Measurements from ENCODE around the gene RHOJ.
A peak's percentile ranks its signal among the peaks of the same experiment; 100 is the strongest.
"Not testable (repeated sequence)": the region's sequence is repeated elsewhere in the genome, so short reads cannot be mapped to it uniquely, and the experiment has no call there.

RHOJ gene

GRCh38 chr14:63275611-63276010, 71.4 kb downstream of the RHOJ start:
- WGBS (ENCODE audit: insufficient coverage): 92% methylated on average over 3 of the region's 3 CpGs

GRCh38 chr14:63276016-63276415, 71.8 kb downstream of the RHOJ start:
- ChIA-PET CTCF (interaction anchor here (0.8 to 3.8 kb wide), 4 partner anchors 9 to 1110 kb away, joined by 4 to 28 read pairs (median 13); no protein-coding TSS in a partner anchor), POLR2A (no interaction called here)

More at GRCh38 chr14:63275611-63276010, 71.4 kb downstream of the RHOJ start:
- Histone ChIP-seq H3K27ac (ENCODE audit: insufficient read depth in 1 of 2, low read depth in 1 of 2, low read length in 2 of 2, poor library complexity in 1 of 2, severe bottlenecking in 2 of 2) (no peak overlapping the region), H3K4me3 (ENCODE audit: control insufficient read depth in 1 of 7, extremely low read depth in 1 of 7, insufficient read depth in 4 of 7, low read depth in 2 of 7, low read length in 6 of 7) (no peak overlapping the region), H3K27me3 (replicated peaks in 2 of 5; ENCODE audit: control insufficient read depth in 4 of 5, insufficient read depth in 5 of 5, low read length in 4 of 5) (no peaks in the 10 kb centered on the region), H3K36me3 (ENCODE audit: control insufficient read depth in 4 of 4, insufficient read depth in 4 of 4, low read length in 3 of 4) (no peaks in the 10 kb centered on the region), H3K4me1 (ENCODE audit: control extremely low read depth in 1 of 4, control insufficient read depth in 4 of 4, insufficient read depth in 4 of 4, low read length in 3 of 4) (no peaks in the 10 kb centered on the region), H3K9me3 (ENCODE audit: control extremely low read depth in 1 of 5, control insufficient read depth in 4 of 5, insufficient read depth in 2 of 5, low read depth in 1 of 5, low read length in 4 of 5) (no peaks in the 10 kb centered on the region)
- no peak for DNase-seq
- CTCF ChIA-PET: interaction anchor here (0.8 to 3.8 kb wide), 4 partner anchors 9 to 1109 kb away, joined by 4 to 28 read pairs (median 13); no protein-coding TSS in a partner anchor
- POLR2A ChIA-PET: no interaction called here

GRCh38 chr14:63276492-63277342, 72.5 kb downstream of the RHOJ start:
- WGBS (ENCODE audit: insufficient coverage): 53% methylated on average over 3 of the region's 5 CpGs
- no peaks in the 10 kb centered on the region for H3K4me1 ChIP-seq (ENCODE audit: control extremely low read depth in 1 of 4, control insufficient read depth in 4 of 4, insufficient read depth in 4 of 4, low read length in 3 of 4)
- H3K27me3 ChIP-seq (replicated peaks in 2 of 5; ENCODE audit: control insufficient read depth in 4 of 5, insufficient read depth in 5 of 5, low read length in 4 of 5): peaks cover 0 to 2% (median 0%) of the 10 kb centered on the region in 5 experiments
- ChIA-PET POLR2A (no interaction called here), CTCF (interaction anchor here (1.0 to 3.8 kb wide), 8 partner anchors 10 to 1113 kb away, joined by 3 to 28 read pairs (median 4); no protein-coding TSS in a partner anchor)
- no peak overlapping the region for H3K4me3 ChIP-seq (ENCODE audit: control insufficient read depth in 1 of 7, extremely low read depth in 1 of 7, insufficient read depth in 4 of 7, low read depth in 2 of 7, low read length in 6 of 7)
- no peaks in the 10 kb centered on the region for H3K36me3 ChIP-seq (ENCODE audit: control insufficient read depth in 4 of 4, insufficient read depth in 4 of 4, low read length in 3 of 4)
- no peaks in the 10 kb centered on the region for H3K9me3 ChIP-seq (ENCODE audit: control extremely low read depth in 1 of 5, control insufficient read depth in 4 of 5, insufficient read depth in 2 of 5, low read depth in 1 of 5, low read length in 4 of 5)
- peak; percentile 14 to 51 (median 51) for DNase-seq
- H3K27ac ChIP-seq (ENCODE audit: insufficient read depth in 1 of 2, low read depth in 1 of 2, low read length in 2 of 2, poor library complexity in 1 of 2, severe bottlenecking in 2 of 2): no peak overlapping the region

More at GRCh38 chr14:63276016-63276415, 71.8 kb downstream of the RHOJ start:
- Histone ChIP-seq H3K36me3 (ENCODE audit: control insufficient read depth in 4 of 4, insufficient read depth in 4 of 4, low read length in 3 of 4) (no peaks in the 10 kb centered on the region), H3K4me1 (ENCODE audit: control extremely low read depth in 1 of 4, control insufficient read depth in 4 of 4, insufficient read depth in 4 of 4, low read length in 3 of 4) (no peaks in the 10 kb centered on the region), H3K27ac (ENCODE audit: insufficient read depth in 1 of 2, low read depth in 1 of 2, low read length in 2 of 2, poor library complexity in 1 of 2, severe bottlenecking in 2 of 2) (no peak overlapping the region), H3K9me3 (ENCODE audit: control extremely low read depth in 1 of 5, control insufficient read depth in 4 of 5, insufficient read depth in 2 of 5, low read depth in 1 of 5, low read length in 4 of 5) (no peaks in the 10 kb centered on the region), H3K27me3 (replicated peaks in 2 of 5; ENCODE audit: control insufficient read depth in 4 of 5, insufficient read depth in 5 of 5, low read length in 4 of 5) (peaks cover 0 to 2% (median 0%) of the 10 kb centered on the region in 5 experiments), H3K4me3 (ENCODE audit: control insufficient read depth in 1 of 7, extremely low read depth in 1 of 7, insufficient read depth in 4 of 7, low read depth in 2 of 7, low read length in 6 of 7) (no peak overlapping the region)
- WGBS (ENCODE audit: insufficient coverage): 94% methylated on average over 4 of the region's 4 CpGs
- no peak for DNase-seq

- POLR2A ChIA-PET: no interaction called here
Observed at GRCh38 chr14:63277591-63278183, 73.4 kb downstream of the RHOJ start.

GRCh38 chr14:63279933-63280332, 75.7 kb downstream of the RHOJ start:
- H3K27ac ChIP-seq (ENCODE audit: insufficient read depth in 1 of 2, low read depth in 1 of 2, low read length in 2 of 2, poor library complexity in 1 of 2, severe bottlenecking in 2 of 2); H3K9me3 ChIP-seq (ENCODE audit: control extremely low read depth in 1 of 5, control insufficient read depth in 4 of 5, insufficient read depth in 2 of 5, low read depth in 1 of 5, low read length in 4 of 5); DNase-seq; POLR2A ChIA-PET; H3K4me1 ChIP-seq (ENCODE audit: control extremely low read depth in 1 of 4, control insufficient read depth in 4 of 4, insufficient read depth in 4 of 4, low read length in 3 of 4); H3K36me3 ChIP-seq (ENCODE audit: control insufficient read depth in 4 of 4, insufficient read depth in 4 of 4, low read length in 3 of 4); H3K4me3 ChIP-seq (ENCODE audit: control insufficient read depth in 1 of 7, extremely low read depth in 1 of 7, insufficient read depth in 4 of 7, low read depth in 2 of 7, low read length in 6 of 7): not testable (repeated sequence)
- CTCF ChIA-PET: interaction anchor here (1.8 kb wide), 1 partner anchor 1101 kb away, joined by 5 read pairs; no protein-coding TSS in a partner anchor
- WGBS (ENCODE audit: insufficient coverage): 100% methylated on average over 2 of the region's 4 CpGs
- H3K27me3 ChIP-seq (replicated peaks in 2 of 5; ENCODE audit: control insufficient read depth in 4 of 5, insufficient read depth in 5 of 5, low read length in 4 of 5): peaks cover 0 to 14% (median 4%) of the 10 kb centered on the region in 5 experiments

More at GRCh38 chr14:63277591-63278183, 73.4 kb downstream of the RHOJ start:
- Histone ChIP-seq H3K36me3 (ENCODE audit: control insufficient read depth in 4 of 4, insufficient read depth in 4 of 4, low read length in 3 of 4) (no peaks in the 10 kb centered on the region), H3K9me3 (ENCODE audit: control extremely low read depth in 1 of 5, control insufficient read depth in 4 of 5, insufficient read depth in 2 of 5, low read depth in 1 of 5, low read length in 4 of 5) (no peaks in the 10 kb centered on the region), H3K4me3 (ENCODE audit: control insufficient read depth in 1 of 7, extremely low read depth in 1 of 7, insufficient read depth in 4 of 7, low read depth in 2 of 7, low read length in 6 of 7) (no peak overlapping the region), H3K27me3 (replicated peaks in 2 of 5; ENCODE audit: control insufficient read depth in 4 of 5, insufficient read depth in 5 of 5, low read length in 4 of 5) (peaks cover 0 to 2% (median 0%) of the 10 kb centered on the region in 5 experiments), H3K4me1 (ENCODE audit: control extremely low read depth in 1 of 4, control insufficient read depth in 4 of 4, insufficient read depth in 4 of 4, low read length in 3 of 4) (no peaks in the 10 kb centered on the region), H3K27ac (ENCODE audit: insufficient read depth in 1 of 2, low read depth in 1 of 2, low read length in 2 of 2, poor library complexity in 1 of 2, severe bottlenecking in 2 of 2) (no peak overlapping the region)
- no peak for DNase-seq
- 94% methylated on average over 2 of the region's 2 CpGs for WGBS (ENCODE audit: insufficient coverage)
- CTCF ChIA-PET: interaction anchor here (0.6 to 3.8 kb wide), 9 partner anchors 9 to 1114 kb away, joined by 3 to 28 read pairs (median 4); no protein-coding TSS in a partner anchor

- CTCF ChIA-PET: no interaction called here
- H3K4me3 ChIP-seq (ENCODE audit: control insufficient read depth in 1 of 7, extremely low read depth in 1 of 7, insufficient read depth in 4 of 7, low read depth in 2 of 7, low read length in 6 of 7): no peak overlapping the region
- 97% methylated on average over 6 of the region's 8 CpGs for WGBS (ENCODE audit: insufficient coverage)
- no peaks in the 10 kb centered on the region for H3K36me3 ChIP-seq (ENCODE audit: control insufficient read depth in 4 of 4, insufficient read depth in 4 of 4, low read length in 3 of 4)
- H3K27me3 ChIP-seq (replicated peaks in 2 of 5; ENCODE audit: control insufficient read depth in 4 of 5, insufficient read depth in 5 of 5, low read length in 4 of 5): peaks cover 4 to 23% (median 13%) of the 10 kb centered on the region in 5 experiments
- H3K27ac ChIP-seq (ENCODE audit: insufficient read depth in 1 of 2, low read depth in 1 of 2, low read length in 2 of 2, poor library complexity in 1 of 2, severe bottlenecking in 2 of 2): no peak overlapping the region
- no peaks in the 10 kb centered on the region for H3K9me3 ChIP-seq (ENCODE audit: control extremely low read depth in 1 of 5, control insufficient read depth in 4 of 5, insufficient read depth in 2 of 5, low read depth in 1 of 5, low read length in 4 of 5)
- DNase-seq: no peak
- POLR2A ChIA-PET: no interaction called here
- no peaks in the 10 kb centered on the region for H3K4me1 ChIP-seq (ENCODE audit: control extremely low read depth in 1 of 4, control insufficient read depth in 4 of 4, insufficient read depth in 4 of 4, low read length in 3 of 4)
Observed at GRCh38 chr14:63282997-63283883, 79.0 kb downstream of the RHOJ start.

Measured in common myeloid progenitor, CD34-positive (primary cell).